Calu3 (cell line): ENCODE measurements around the gene C15orf61. TPM values are rescaled to one million over a fixed set of nuclear protein-coding genes. Genes with fewer than 3 reads are reported as not detected.

Experiments used
- BruUV-seq: library from RNA; stranded (reverse); fragments of 400-500 nt; replicated peaks from 2 replicates; lab custom pipeline; 2021; lab: Mats Ljungman, UMichigan
- CTCF ChIA-PET: fragments of 300-600 bp; sonication (Branson Sonifier 250); formaldehyde crosslinking; loops from one replicate; lab custom pipeline; 2022; ENCODE audit warnings: antibody characterized with exemption; lab: Charles Lee
- DNase-seq: peaks from one replicate; pipeline ENCODE4 v3.0.0; 2022
- H3K27ac Mint-ChIP-seq: one replicate; pipeline ENCODE4 v1.8.0; 2022; ENCODE audit warnings: mixed read lengths; ENCODE audit not compliant: unreplicated experiment
- H3K27me3 Mint-ChIP-seq: one replicate; pipeline ENCODE4 v1.8.0; 2022; ENCODE audit warnings: mixed read lengths; ENCODE audit not compliant: unreplicated experiment
- H3K36me3 Mint-ChIP-seq: one replicate; pipeline ENCODE4 v1.8.0; 2022; ENCODE audit warnings: mild to moderate bottlenecking, moderate library complexity, mixed read lengths; ENCODE audit not compliant: insufficient read depth, unreplicated experiment
- H3K4me1 Mint-ChIP-seq: one replicate; pipeline ENCODE4 v1.8.0; 2022; ENCODE audit warnings: mild to moderate bottlenecking, low read depth, mixed read lengths; ENCODE audit not compliant: unreplicated experiment
- H3K4me3 Mint-ChIP-seq: one replicate; pipeline ENCODE4 v1.8.0; 2022; ENCODE audit warnings: mild to moderate bottlenecking, low read depth, moderate library complexity, mixed read lengths; ENCODE audit not compliant: unreplicated experiment
- H3K9me3 Mint-ChIP-seq: one replicate; pipeline ENCODE4 v1.8.0; 2022; ENCODE audit warnings: low read depth, mixed read lengths; ENCODE audit not compliant: unreplicated experiment
- CTCF ChIP-seq: fragments of 200-600 bp; IDR thresholded peaks from one replicate; pipeline ENCODE4 v1.8.0; 2022; ENCODE audit warnings: antibody characterized with exemption; ENCODE audit not compliant: unreplicated experiment
- intact Hi-C: fragments of 100-400 bp; cut with micrococcal nuclease; formaldehyde crosslinking; loops from one replicate; pipeline ENCODE4 v1.10.0; 2022; ENCODE audit not compliant: unreplicated experiment
- total RNA-seq: library from RNA; stranded (reverse); gene quantifications from 2 replicates; pipeline ENCODE4 v1.2.3, GENCODE V29; 2022

C15orf61 gene
- total RNA-seq, 1 experiment from 2014 or later = 7.3 TPM

GRCh38 chr15:67506775-67507747 is 13.9 kb upstream of the C15orf61 start:
- Mint-ChIP-seq H3K4me1 (no peaks in the 10 kb centered on the region), H3K36me3 (no peaks in the 10 kb centered on the region), H3K27ac (no peak overlapping the region), H3K4me3 (no peak overlapping the region), H3K27me3 (no peaks in the 10 kb centered on the region), H3K9me3 (no peaks in the 10 kb centered on the region)
- no TSS peak for BruUV-seq
- no peak for TF ChIP-seq CTCF
- DNase-seq = no peak
- CTCF ChIA-PET = interaction anchor here (1.2 kb wide), 1 partner anchor 14 kb away, joined by 3 read pairs; the partner anchor contains the start of gene C15orf61
- intact Hi-C loops = no loop called here

DNA sequence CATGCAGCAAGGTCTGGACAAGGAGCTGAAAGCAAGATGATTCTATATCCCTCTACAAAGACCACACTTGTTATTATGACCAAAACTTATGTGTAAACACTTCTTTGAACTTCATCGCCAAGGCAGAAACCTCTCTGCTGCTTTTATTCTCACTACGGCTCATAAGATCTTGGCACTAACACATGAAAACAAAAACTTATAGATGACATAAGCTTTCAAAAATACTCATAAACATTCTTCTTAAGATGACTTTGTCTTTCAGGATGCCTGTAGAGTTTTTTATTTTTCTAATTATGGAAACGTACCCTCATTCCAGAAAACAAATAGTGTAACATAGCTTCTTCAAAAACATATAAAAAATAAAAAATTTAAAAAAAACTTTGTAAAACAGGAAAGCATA is 12.5 kb upstream of the C15orf61 start:
- CTCF ChIA-PET = interaction anchor here (0.6 kb wide), 1 partner anchor 206 kb away, joined by 3 read pairs; no protein-coding TSS in a partner anchor
- H3K4me3 Mint-ChIP-seq = no peak overlapping the region
- no peak overlapping the region for H3K27ac Mint-ChIP-seq
- H3K4me1 Mint-ChIP-seq = no peaks in the 10 kb centered on the region
- no peaks in the 10 kb centered on the region for H3K9me3 Mint-ChIP-seq
- no peak for DNase-seq
- intact Hi-C loops = no loop called here
- no peak for TF ChIP-seq CTCF
- no peaks in the 10 kb centered on the region for H3K27me3 Mint-ChIP-seq
- BruUV-seq = no TSS peak
- H3K36me3 Mint-ChIP-seq = peaks cover 8% of the 10 kb centered on the region

GRCh38 chr15:67509918-67510317 is 11.0 kb upstream of the C15orf61 start:
- intact Hi-C loops = no loop called here
- DNase-seq = no peak
- CTCF ChIA-PET = interaction anchor here (1.3 kb wide), 1 partner anchor 9 kb away, joined by 4 read pairs; no protein-coding TSS in a partner anchor
- BruUV-seq = no TSS peak
- TF ChIP-seq CTCF = no peak
- no peaks in the 10 kb centered on the region for H3K9me3 Mint-ChIP-seq
- H3K27me3 Mint-ChIP-seq = no peaks in the 10 kb centered on the region
- H3K36me3 Mint-ChIP-seq = peaks cover 10% of the 10 kb centered on the region
- no peak overlapping the region for H3K27ac Mint-ChIP-seq
- H3K4me1 Mint-ChIP-seq = no peaks in the 10 kb centered on the region
- no peak overlapping the region for H3K4me3 Mint-ChIP-seq

DNA sequence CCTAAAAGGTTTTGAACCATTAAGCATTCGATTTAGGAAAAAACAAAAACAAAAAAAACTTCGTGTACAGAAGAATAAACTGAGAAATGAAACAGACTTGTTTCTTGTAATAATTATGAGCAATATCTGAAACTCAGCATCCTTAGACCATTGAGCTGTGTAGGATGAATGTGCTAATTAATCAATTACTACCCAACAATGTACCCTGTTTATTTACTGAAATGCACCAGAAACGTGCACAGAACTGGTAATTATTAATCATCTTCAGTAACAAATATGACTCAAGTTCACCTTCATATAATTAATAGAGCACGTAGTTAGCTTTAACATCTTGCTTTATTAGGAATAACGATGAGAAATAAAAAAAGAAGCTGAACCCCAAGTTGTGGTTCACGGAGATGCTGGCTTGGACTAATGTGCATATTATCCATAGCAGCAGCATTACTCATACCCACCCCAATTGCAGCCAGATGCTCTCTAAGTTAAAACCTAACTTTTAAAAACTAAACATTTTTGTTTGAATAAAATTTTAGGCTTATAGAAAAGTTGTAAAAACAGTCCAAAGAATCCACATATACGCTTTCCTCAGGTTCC is 10.2 kb upstream of the C15orf61 start:
- CTCF ChIA-PET = interaction anchor here (0.6 to 1.3 kb wide), 2 partner anchors 9 to 48 kb away, joined by 4 read pairs; no protein-coding TSS in a partner anchor
- no peak for DNase-seq
- H3K36me3 Mint-ChIP-seq = peaks cover 12% of the 10 kb centered on the region
- no peaks in the 10 kb centered on the region for H3K27me3 Mint-ChIP-seq
- no TSS peak for BruUV-seq
- H3K4me3 Mint-ChIP-seq = no peak overlapping the region
- H3K9me3 Mint-ChIP-seq = no peaks in the 10 kb centered on the region
- intact Hi-C loops = no loop called here
- TF ChIP-seq CTCF = no peak
- H3K27ac Mint-ChIP-seq = no peak overlapping the region
- no peaks in the 10 kb centered on the region for H3K4me1 Mint-ChIP-seq
